Measurements from ENCODE around the gene DNAJA4. TPM values are rescaled to one million over a fixed set of nuclear protein-coding genes. Genes with fewer than 3 reads are reported as not detected.
A peak's percentile ranks its signal among the peaks of the same experiment; 100 is the strongest.

DNAJA4 gene
- polyA plus RNA-seq, 3 donors from 2014 or later, result 3.1 to 8.2 (median 7.4) TPM

DNA sequence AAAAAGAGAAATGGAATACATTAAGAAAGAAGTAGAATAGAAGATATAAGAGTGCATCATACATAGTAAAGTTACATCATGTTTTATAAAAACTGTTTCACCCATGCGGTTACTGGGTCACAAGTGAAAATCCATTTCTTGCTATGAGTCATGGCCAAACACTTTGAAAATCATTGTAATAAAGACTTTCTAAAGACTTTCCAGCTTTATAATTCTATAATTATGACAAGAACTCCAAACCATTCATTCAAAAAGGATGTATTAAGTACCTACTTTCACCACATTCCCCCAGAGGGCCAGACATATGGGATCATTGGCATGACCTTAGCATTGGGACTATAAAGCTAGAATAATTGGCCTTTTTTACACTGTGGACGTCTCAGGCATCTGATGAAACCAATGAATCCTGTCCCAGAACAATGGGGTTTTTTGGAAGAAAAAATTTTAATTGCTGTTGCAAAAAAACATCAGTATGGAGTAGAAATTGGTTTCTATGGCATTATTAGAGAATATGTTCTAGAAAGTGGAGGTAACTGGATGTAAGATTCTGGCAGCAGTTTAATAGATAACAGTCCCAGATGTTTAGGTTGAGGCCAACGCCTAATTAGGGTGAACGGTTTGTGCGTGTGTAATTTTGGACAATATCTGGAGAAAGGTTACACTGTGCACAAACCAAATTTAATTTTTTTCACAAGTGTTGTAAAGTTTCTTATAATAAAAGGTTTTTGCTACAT lies 38.4 kb downstream of the DNAJA4 start:
- Mint-ChIP-seq H3K9me3 (no peaks in the 10 kb centered on the region), H3K27me3 (ENCODE audit: low read depth in 3 of 3) (peaks cover 0 to 8% (median 2%) of the 10 kb centered on the region in 3 donors), H3K4me1 (peaks cover 18 to 22% of the 10 kb centered on the region in 2 donors), H3K27ac (peak overlapping the region in 1 of 6 donors; percentile 65), H3K4me3 (no peak overlapping the region), H3K36me3 (no peaks in the 10 kb centered on the region)
- no peak for DNase-seq

- Mint-ChIP-seq H3K27ac (no peak overlapping the region), H3K36me3 (no peaks in the 10 kb centered on the region), H3K4me3 (no peak overlapping the region), H3K27me3 (ENCODE audit: low read depth in 3 of 3) (peaks cover under 1 to 6% (median 2%) of the 10 kb centered on the region in 3 donors), H3K4me1 (peaks cover 4 to 5% of the 10 kb centered on the region in 2 donors), H3K9me3 (no peaks in the 10 kb centered on the region)
- DNase-seq, result no peak
Observed at GRCh38 chr15:78304216-78305066, 40.1 kb downstream of the DNAJA4 start.

- Mint-ChIP-seq H3K4me1 (no peaks in the 10 kb centered on the region), H3K27ac (no peak overlapping the region)
Observed at GRCh38 chr15:78306176-78306774, 41.9 kb downstream of the DNAJA4 start.

DNA sequence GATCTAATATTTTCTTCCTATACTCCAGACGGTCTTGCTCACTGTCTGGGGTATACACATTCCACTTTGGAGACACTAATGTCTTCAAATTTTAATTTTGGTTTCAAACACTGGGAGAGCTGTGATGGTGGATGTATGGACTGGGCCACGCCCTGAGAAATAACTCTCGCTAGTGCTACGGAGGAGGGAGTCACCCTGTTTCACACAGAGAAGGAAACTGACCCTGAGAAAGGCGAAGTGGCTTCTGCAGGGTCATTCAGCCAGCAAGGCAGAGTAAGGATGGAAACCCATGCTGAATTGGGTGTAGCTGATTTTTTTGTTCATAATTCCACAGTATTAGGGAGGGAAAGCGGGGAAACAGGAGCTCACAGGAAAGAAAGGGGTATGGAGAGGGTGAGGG lies 43.6 kb downstream of the DNAJA4 start:
- Mint-ChIP-seq H3K9me3 (no peaks in the 10 kb centered on the region), H3K4me1 (no peaks in the 10 kb centered on the region), H3K36me3 (no peaks in the 10 kb centered on the region), H3K27ac (no peak overlapping the region), H3K27me3 (ENCODE audit: low read depth in 3 of 3) (peaks cover 3 to 6% (median 4%) of the 10 kb centered on the region in 3 donors), H3K4me3 (no peak overlapping the region)
- DNase-seq, result no peak

More at GRCh38 chr15:78306176-78306774, 41.9 kb downstream of the DNAJA4 start:
- DNase-seq, result no peak
- H3K27me3 Mint-ChIP-seq (ENCODE audit: low read depth in 3 of 3), result peaks cover 2 to 3% (median 3%) of the 10 kb centered on the region in 3 donors
- H3K36me3 Mint-ChIP-seq, result no peaks in the 10 kb centered on the region
- no peak overlapping the region for H3K4me3 Mint-ChIP-seq
- no peaks in the 10 kb centered on the region for H3K9me3 Mint-ChIP-seq

DNA sequence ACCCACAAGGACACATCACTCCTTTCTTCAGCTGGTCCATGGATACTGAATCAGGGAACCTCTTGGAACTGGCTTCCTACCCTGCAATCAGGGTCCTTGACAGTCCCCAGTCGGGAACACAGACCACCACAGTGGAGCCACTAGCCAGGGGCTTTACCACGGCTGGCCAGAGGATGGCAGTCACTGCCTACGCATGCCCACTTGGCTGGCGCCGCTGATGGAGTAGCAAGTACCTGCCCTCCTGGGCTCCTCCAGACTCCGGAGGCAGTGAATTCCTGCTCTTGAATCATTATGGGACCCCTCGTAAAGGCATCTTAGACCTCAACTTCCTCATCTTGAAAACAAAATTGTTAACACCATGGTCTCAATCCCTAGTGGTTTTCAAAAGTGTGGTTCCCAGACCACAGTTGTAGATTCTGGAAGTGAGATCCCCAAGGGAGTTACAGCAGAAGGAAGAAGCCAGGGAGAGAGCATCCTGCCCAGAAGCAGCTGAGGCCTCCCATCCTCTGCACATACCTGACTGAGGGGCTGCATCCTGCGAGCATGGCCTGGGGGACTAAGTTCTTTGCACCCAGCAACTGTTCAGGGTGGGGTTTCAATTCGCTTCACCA lies 44.2 kb downstream of the DNAJA4 start:
- H3K27ac Mint-ChIP-seq, result no peak overlapping the region
- H3K9me3 Mint-ChIP-seq, result no peaks in the 10 kb centered on the region
- peaks cover 3 to 6% (median 4%) of the 10 kb centered on the region in 3 donors for H3K27me3 Mint-ChIP-seq (ENCODE audit: low read depth in 3 of 3)
- H3K4me1 Mint-ChIP-seq, result no peaks in the 10 kb centered on the region
- peak in 2 of 3 donors; percentile 27 to 30 for DNase-seq
- no peak overlapping the region for H3K4me3 Mint-ChIP-seq
- no peaks in the 10 kb centered on the region for H3K36me3 Mint-ChIP-seq

- DNase-seq, result no peak
- Mint-ChIP-seq H3K9me3 (no peaks in the 10 kb centered on the region), H3K36me3 (no peaks in the 10 kb centered on the region), H3K27ac (no peak overlapping the region), H3K4me3 (no peak overlapping the region), H3K27me3 (ENCODE audit: low read depth in 3 of 3) (peaks cover 3 to 6% (median 4%) of the 10 kb centered on the region in 3 donors), H3K4me1 (no peaks in the 10 kb centered on the region)
Observed at GRCh38 chr15:78311292-78311691, 46.9 kb downstream of the DNAJA4 start.

- DNase-seq, result no peak
- Mint-ChIP-seq H3K27me3 (ENCODE audit: low read depth in 3 of 3) (peaks cover 3 to 6% (median 4%) of the 10 kb centered on the region in 3 donors), H3K27ac (no peak overlapping the region), H3K4me3 (no peak overlapping the region), H3K9me3 (no peaks in the 10 kb centered on the region), H3K36me3 (no peaks in the 10 kb centered on the region), H3K4me1 (no peaks in the 10 kb centered on the region)
Observed at GRCh38 chr15:78312536-78312935, 48.2 kb downstream of the DNAJA4 start.

DNA sequence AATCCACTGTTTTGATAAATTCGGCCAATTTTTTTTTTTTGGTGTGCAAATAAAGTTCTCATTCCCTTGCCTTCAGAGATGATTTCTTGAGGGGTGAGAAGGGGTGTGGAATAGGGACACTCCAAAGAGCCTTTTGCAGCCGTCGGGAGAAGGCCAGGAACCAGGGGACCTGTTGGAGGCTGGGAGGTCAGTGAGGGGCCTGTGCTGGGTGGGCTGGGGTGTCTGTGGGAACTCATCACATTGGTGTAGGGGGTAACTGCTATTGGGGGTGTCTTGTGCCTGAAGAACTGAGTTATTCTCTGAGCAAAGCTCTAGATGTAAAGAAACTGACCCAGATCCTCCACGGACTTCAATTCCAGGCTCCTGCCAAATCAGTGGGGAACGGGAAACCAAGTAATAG lies 48.6 kb downstream of the DNAJA4 start:
- H3K36me3 Mint-ChIP-seq, result no peaks in the 10 kb centered on the region
- H3K4me1 Mint-ChIP-seq, result no peaks in the 10 kb centered on the region
- H3K27ac Mint-ChIP-seq, result no peak overlapping the region
- no peak for DNase-seq
- no peak overlapping the region for H3K4me3 Mint-ChIP-seq
- peaks cover 3 to 6% (median 4%) of the 10 kb centered on the region in 3 donors for H3K27me3 Mint-ChIP-seq (ENCODE audit: low read depth in 3 of 3)
- no peaks in the 10 kb centered on the region for H3K9me3 Mint-ChIP-seq

- no peaks in the 10 kb centered on the region for H3K4me1 Mint-ChIP-seq
- H3K4me3 Mint-ChIP-seq, result no peak overlapping the region
- no peak for DNase-seq
- peaks cover 3 to 6% (median 4%) of the 10 kb centered on the region in 3 donors for H3K27me3 Mint-ChIP-seq (ENCODE audit: low read depth in 3 of 3)
- no peak overlapping the region for H3K27ac Mint-ChIP-seq
- no peaks in the 10 kb centered on the region for H3K9me3 Mint-ChIP-seq
- H3K36me3 Mint-ChIP-seq, result no peaks in the 10 kb centered on the region
Observed at GRCh38 chr15:78313383-78313782, 49.0 kb downstream of the DNAJA4 start.

- H3K36me3 Mint-ChIP-seq, result no peaks in the 10 kb centered on the region
- no peaks in the 10 kb centered on the region for H3K4me1 Mint-ChIP-seq
- H3K9me3 Mint-ChIP-seq, result no peaks in the 10 kb centered on the region
- no peak for DNase-seq
- H3K27me3 Mint-ChIP-seq (ENCODE audit: low read depth in 3 of 3), result peaks cover 2 to 6% (median 5%) of the 10 kb centered on the region in 3 donors
- no peak overlapping the region for H3K27ac Mint-ChIP-seq
- H3K4me3 Mint-ChIP-seq, result no peak overlapping the region
Observed at GRCh38 chr15:78314181-78314581, 49.8 kb downstream of the DNAJA4 start.

- no peaks in the 10 kb centered on the region for H3K36me3 Mint-ChIP-seq
- peaks cover 0 to 5% (median 3%) of the 10 kb centered on the region in 3 donors for H3K27me3 Mint-ChIP-seq (ENCODE audit: low read depth in 3 of 3)
- H3K9me3 Mint-ChIP-seq, result no peaks in the 10 kb centered on the region
- no peak overlapping the region for H3K4me3 Mint-ChIP-seq
- H3K4me1 Mint-ChIP-seq, result no peaks in the 10 kb centered on the region
- no peak for DNase-seq
- H3K27ac Mint-ChIP-seq, result no peak overlapping the region
Observed at GRCh38 chr15:78315686-78316282, 51.4 kb downstream of the DNAJA4 start.

- no peaks in the 10 kb centered on the region for H3K9me3 Mint-ChIP-seq
- peaks cover 0 to 5% (median 3%) of the 10 kb centered on the region in 3 donors for H3K27me3 Mint-ChIP-seq (ENCODE audit: low read depth in 3 of 3)
- H3K4me3 Mint-ChIP-seq, result no peak overlapping the region
- H3K27ac Mint-ChIP-seq, result no peak overlapping the region
- DNase-seq, result no peak
- no peaks in the 10 kb centered on the region for H3K36me3 Mint-ChIP-seq
- H3K4me1 Mint-ChIP-seq, result no peaks in the 10 kb centered on the region
Observed at GRCh38 chr15:78316283-78317083, 52.1 kb downstream of the DNAJA4 start.
